Endodermal cell (in vitro differentiated cells): Measurements from ENCODE around the gene GTF2IRD1. TPM values are rescaled to one million over a fixed set of nuclear protein-coding genes. Genes with fewer than 3 reads are reported as not detected.
"Not testable (repeated sequence)": the region's sequence is repeated elsewhere in the genome, so short reads cannot be mapped to it uniquely, and the experiment has no call there.

Experiments
- DNase-seq: peaks from one replicate; pipeline ENCODE4 v3.0.0-alpha.2; 2017
- H3K27ac ChIP-seq: 2 replicates; pipeline ENCODE4 v1.5.1; 2013; ENCODE audit warnings: mild to moderate bottlenecking, low read depth, low read length, moderate library complexity
- H3K27me3 ChIP-seq: 2 replicates; pipeline ENCODE4 v1.6.1; 2013; ENCODE audit warnings: mild to moderate bottlenecking, low read length, moderate library complexity; ENCODE audit not compliant: insufficient read depth, control insufficient read depth, poor library complexity, severe bottlenecking
- H3K36me3 ChIP-seq: 2 replicates; pipeline ENCODE4 v1.7.0; 2013; ENCODE audit warnings: mild to moderate bottlenecking, low read length, moderate library complexity; ENCODE audit not compliant: control insufficient read depth, insufficient read depth
- H3K4me1 ChIP-seq: one replicate; pipeline ENCODE4 v1.7.0; 2013; ENCODE audit warnings: low read length; ENCODE audit not compliant: control insufficient read depth, insufficient read depth
- H3K4me3 ChIP-seq: 2 replicates; pipeline ENCODE4 v1.5.1; 2013; ENCODE audit warnings: mild to moderate bottlenecking, low read length, moderate library complexity
- H3K9ac ChIP-seq: 2 replicates; pipeline ENCODE4 v1.6.1; 2013; ENCODE audit warnings: mild to moderate bottlenecking, low read length, moderate library complexity; ENCODE audit not compliant: poor library complexity, severe bottlenecking; ENCODE audit errors: extremely low read depth
- H3K9me3 ChIP-seq: 2 replicates; pipeline ENCODE4 v1.6.1; 2013; ENCODE audit warnings: mild to moderate bottlenecking, low read length, moderate library complexity; ENCODE audit not compliant: control insufficient read depth
- H3K27ac Mint-ChIP-seq: 2 replicates; pipeline ENCODE4 v1.8.0; 2020; ENCODE audit warnings: mixed read lengths
- H3K27me3 Mint-ChIP-seq: 2 replicates; pipeline ENCODE4 v1.8.0; 2021; ENCODE audit warnings: mild to moderate bottlenecking, mixed read lengths; ENCODE audit not compliant: insufficient read depth
- H3K36me3 Mint-ChIP-seq: 2 replicates; pipeline ENCODE4 v1.8.0; 2020; ENCODE audit warnings: low read depth, mixed read lengths
- H3K4me1 Mint-ChIP-seq: 2 replicates; pipeline ENCODE4 v1.8.0; 2020; ENCODE audit warnings: mixed read lengths
- H3K4me3 Mint-ChIP-seq: 2 replicates; pipeline ENCODE4 v1.8.0; 2020; ENCODE audit warnings: mild to moderate bottlenecking, moderate library complexity, mixed read lengths
- H3K9me3 Mint-ChIP-seq: 2 replicates; pipeline ENCODE4 v1.8.0; 2020; ENCODE audit warnings: mild to moderate bottlenecking, mixed read lengths
- WGBS, 2 experiments: methylation state at CpG; one replicate each; pipeline versions ENCODE4 v1.1.5 to v1.1.7; 2013; ENCODE audit warnings: missing lambda C conversion rate in 2 of 2, mixed read lengths in 1 of 2; ENCODE audit not compliant: insufficient coverage in 1 of 2, insufficient read length in 1 of 2; 5-methylcytosine and 5-hydroxymethylcytosine counted together
- total RNA-seq, 2 donors: library from RNA; stranded (reverse); fragmentation: NEBNext Ultra II Directional in 1 of 2; extraction: Animal tissue kit (Norgen Biotek cat#: 25700) in 1 of 2; gene quantifications; 2 replicates in 1 of 2; 3 replicates in 1 of 2; pipeline ENCODE4 v1.2.1, GENCODE V29; 2021

Gene GTF2IRD1
- total RNA-seq, 2 donors from 2014 or later = 54.8 to 84.4 TPM

- H3K4me1 Mint-ChIP-seq = peaks cover 33% of the 10 kb centered on the region
- not testable (repeated sequence) for H3K36me3 ChIP-seq, H3K9me3 Mint-ChIP-seq, H3K27ac Mint-ChIP-seq, H3K27me3 Mint-ChIP-seq, H3K4me3 ChIP-seq, DNase-seq, H3K27me3 ChIP-seq, H3K4me1 ChIP-seq, H3K27ac ChIP-seq, H3K36me3 Mint-ChIP-seq, H3K9me3 ChIP-seq, H3K9ac ChIP-seq
- H3K4me3 Mint-ChIP-seq = peak overlapping the region; percentile 31
- WGBS, 2 experiments = 79 to 85% methylated on average over 8 to 11 of the region's 12 CpGs
Observed at GRCh38 chr7:74651133-74651504, 197.4 kb downstream of the GTF2IRD1 start.

Other genes starting within 250 kb of the GTF2IRD1 start
- gene LAT2, start 243.9 kb upstream of the GTF2IRD1 start, total RNA-seq = 1 to 10 TPM in 1 of 2 donors, under 1 TPM in 1; 0.55 to 1.0 TPM
- gene RFC2, start 199.5 kb upstream of the GTF2IRD1 start, total RNA-seq = 10 to 100 TPM; 56.7 to 71.6 TPM
- 10 to 100 TPM; 44.3 to 57.2 TPM for gene CLIP2, start 164.5 kb upstream of the GTF2IRD1 start, total RNA-seq
- 100 to 1,000 TPM; 391 to 519 TPM for gene GTF2I, start 203.8 kb downstream of the GTF2IRD1 start, total RNA-seq